Neural cell (in vitro differentiated cells): Measurements from ENCODE around the gene D2HGDH.
"Not testable (repeated sequence)": the region's sequence is repeated elsewhere in the genome, so short reads cannot be mapped to it uniquely, and the experiment has no call there.

Experiments
- EZH2 ChIP-seq: fragments of 200-600, 300-800 bp; shearing (Covaris generic), sonication (generic); IDR thresholded peaks from 2 replicates; pipeline ENCODE4 v1.6.1; 2014; ENCODE audit warnings: antibody characterized with exemption, low read length, borderline replicate concordance, mild to moderate bottlenecking; ENCODE audit not compliant: insufficient read depth, poor library complexity, severe bottlenecking
- POLR2AphosphoS5 ChIP-seq: IDR thresholded peaks from 2 replicates; pipeline ENCODE4 v1.6.1; 2012
- RAD21 ChIP-seq: fragments of 450-650 bp; conservative IDR thresholded peaks from 2 replicates; pipeline ENCODE4 v1.6.1; 2014; ENCODE audit warnings: antibody characterized with exemption, mild to moderate bottlenecking, moderate library complexity
- TF ChIP-seq, protein P1 (sequence below): fragments of 450-650 bp; IDR thresholded peaks from 2 replicates; pipeline ENCODE4 v1.5.1; 2014; ENCODE audit warnings: antibody characterized with exemption, mild to moderate bottlenecking, moderate library complexity; ENCODE audit not compliant: poor library complexity, severe bottlenecking

DNA sequence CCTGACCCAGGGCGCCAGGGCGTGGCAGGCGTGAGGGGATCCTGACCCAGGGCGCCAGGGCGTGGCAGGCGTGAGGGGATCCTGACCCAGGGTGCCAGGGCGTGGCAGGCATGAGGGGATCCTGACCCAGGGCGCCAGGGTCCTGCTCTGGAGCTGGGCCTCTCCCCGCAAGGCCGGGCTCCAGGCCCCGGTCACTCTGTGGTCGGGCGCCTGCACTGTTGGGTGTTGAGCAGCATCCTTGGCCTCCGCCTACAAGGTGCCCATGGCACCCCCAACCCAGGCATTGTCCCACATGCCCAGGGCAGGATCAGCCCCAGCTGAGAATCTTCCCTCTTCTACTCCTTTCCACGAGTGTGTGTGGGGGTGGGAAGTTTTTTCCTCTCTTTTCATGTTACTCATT lies 8.6 kb downstream of the D2HGDH start:
- TF ChIP-seq, protein P1, sequence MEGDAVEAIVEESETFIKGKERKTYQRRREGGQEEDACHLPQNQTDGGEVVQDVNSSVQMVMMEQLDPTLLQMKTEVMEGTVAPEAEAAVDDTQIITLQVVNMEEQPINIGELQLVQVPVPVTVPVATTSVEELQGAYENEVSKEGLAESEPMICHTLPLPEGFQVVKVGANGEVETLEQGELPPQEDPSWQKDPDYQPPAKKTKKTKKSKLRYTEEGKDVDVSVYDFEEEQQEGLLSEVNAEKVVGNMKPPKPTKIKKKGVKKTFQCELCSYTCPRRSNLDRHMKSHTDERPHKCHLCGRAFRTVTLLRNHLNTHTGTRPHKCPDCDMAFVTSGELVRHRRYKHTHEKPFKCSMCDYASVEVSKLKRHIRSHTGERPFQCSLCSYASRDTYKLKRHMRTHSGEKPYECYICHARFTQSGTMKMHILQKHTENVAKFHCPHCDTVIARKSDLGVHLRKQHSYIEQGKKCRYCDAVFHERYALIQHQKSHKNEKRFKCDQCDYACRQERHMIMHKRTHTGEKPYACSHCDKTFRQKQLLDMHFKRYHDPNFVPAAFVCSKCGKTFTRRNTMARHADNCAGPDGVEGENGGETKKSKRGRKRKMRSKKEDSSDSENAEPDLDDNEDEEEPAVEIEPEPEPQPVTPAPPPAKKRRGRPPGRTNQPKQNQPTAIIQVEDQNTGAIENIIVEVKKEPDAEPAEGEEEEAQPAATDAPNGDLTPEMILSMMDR: not testable (repeated sequence)
- TF ChIP-seq RAD21, POLR2AphosphoS5, EZH2: not testable (repeated sequence)
